Activated naive CD8-positive, alpha-beta T cell (primary cell): ENCODE data around the gene TMEM222.

Experiments
- H3K27ac Mint-ChIP-seq: one replicate; pipeline ENCODE4 v1.8.0; 2021; ENCODE audit warnings: mixed read lengths
- H3K27me3 Mint-ChIP-seq: one replicate; pipeline ENCODE4 v1.8.0; 2021; ENCODE audit warnings: mixed read lengths
- H3K36me3 Mint-ChIP-seq: one replicate; pipeline ENCODE4 v1.8.0; 2021; ENCODE audit warnings: mixed read lengths
- H3K4me1 Mint-ChIP-seq: one replicate; pipeline ENCODE4 v1.8.0; 2021; ENCODE audit warnings: low read depth, mixed read lengths
- H3K4me3 Mint-ChIP-seq: one replicate; pipeline ENCODE4 v1.8.0; 2021; ENCODE audit warnings: mild to moderate bottlenecking, mixed read lengths
- H3K9me3 Mint-ChIP-seq: one replicate; pipeline ENCODE4 v1.8.0; 2021; ENCODE audit warnings: low read depth, mixed read lengths

The TMEM222 gene

DNA sequence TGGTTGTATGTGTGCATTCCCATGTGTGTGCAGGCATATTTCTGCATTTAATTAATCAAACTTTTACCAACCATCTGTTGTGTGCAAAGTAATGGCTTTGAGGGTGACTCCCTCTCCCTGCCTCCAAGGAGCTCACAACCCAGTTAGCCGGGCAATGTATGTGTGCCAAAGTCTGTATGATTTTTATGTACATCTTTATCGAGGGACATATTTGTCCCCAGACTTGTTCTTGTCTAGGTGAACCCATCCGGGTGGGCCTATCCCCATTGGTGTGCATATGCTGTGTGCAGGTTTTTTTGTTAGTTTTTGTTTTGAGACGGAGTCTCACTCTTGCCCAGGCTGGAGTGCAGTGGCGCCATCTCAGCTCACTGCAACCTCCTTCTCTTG, 21.7 kb downstream of the TMEM222 start:
- Mint-ChIP-seq H3K27ac (peak overlapping the region; percentile 91), H3K9me3 (no peaks in the 10 kb centered on the region), H3K4me3 (peak overlapping the region; percentile 91), H3K27me3 (no peaks in the 10 kb centered on the region), H3K4me1 (peaks cover 66% of the 10 kb centered on the region), H3K36me3 (no peaks in the 10 kb centered on the region)

DNA sequence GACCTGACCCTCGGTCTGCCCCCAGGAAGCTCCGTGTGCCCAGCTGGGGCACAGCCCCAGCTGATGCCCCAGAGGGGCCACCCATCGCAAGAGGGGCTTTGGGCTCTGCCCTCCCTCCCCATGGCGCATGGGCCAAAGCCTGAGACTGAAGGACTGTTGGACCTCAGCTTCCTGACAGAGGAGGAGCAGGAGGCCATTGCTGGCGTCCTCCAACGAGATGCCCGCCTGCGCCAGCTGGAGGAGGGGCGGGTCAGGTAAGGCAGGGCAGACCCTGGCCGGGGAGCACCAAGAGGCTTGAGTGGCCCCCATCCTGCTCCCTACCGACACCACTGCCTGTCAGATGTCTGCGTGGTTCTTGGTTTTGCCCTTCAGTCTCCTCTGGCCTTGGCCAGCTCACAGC, 23.3 kb downstream of the TMEM222 start:
- Mint-ChIP-seq H3K36me3 (no peaks in the 10 kb centered on the region), H3K27me3 (no peaks in the 10 kb centered on the region), H3K4me3 (no peak overlapping the region), H3K27ac (no peak overlapping the region), H3K4me1 (peaks cover 51% of the 10 kb centered on the region), H3K9me3 (no peaks in the 10 kb centered on the region)

DNA sequence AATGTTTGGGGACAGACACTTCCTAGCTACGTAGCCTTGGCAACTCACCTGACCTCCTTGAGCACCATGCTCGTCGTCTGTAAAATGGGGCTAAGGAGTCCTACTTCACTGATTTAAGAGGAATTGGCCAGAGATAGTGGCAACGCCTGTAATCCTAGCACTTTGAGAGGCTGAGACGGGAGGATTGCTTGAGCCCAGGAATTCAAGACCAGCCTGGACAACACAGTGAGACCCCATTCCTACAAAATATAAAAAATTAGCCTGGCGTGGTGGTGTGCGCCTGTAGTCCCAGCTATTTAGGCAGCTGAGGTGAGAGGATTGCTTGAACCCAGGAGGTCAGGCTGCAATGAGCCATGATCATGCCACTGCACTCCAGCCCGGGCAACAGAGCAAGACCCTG, 24.4 kb downstream of the TMEM222 start:
- no peaks in the 10 kb centered on the region for H3K36me3 Mint-ChIP-seq
- H3K27ac Mint-ChIP-seq: peak overlapping the region; percentile 43
- no peak overlapping the region for H3K4me3 Mint-ChIP-seq
- H3K9me3 Mint-ChIP-seq: no peaks in the 10 kb centered on the region
- no peaks in the 10 kb centered on the region for H3K27me3 Mint-ChIP-seq
- peaks cover 43% of the 10 kb centered on the region for H3K4me1 Mint-ChIP-seq

DNA sequence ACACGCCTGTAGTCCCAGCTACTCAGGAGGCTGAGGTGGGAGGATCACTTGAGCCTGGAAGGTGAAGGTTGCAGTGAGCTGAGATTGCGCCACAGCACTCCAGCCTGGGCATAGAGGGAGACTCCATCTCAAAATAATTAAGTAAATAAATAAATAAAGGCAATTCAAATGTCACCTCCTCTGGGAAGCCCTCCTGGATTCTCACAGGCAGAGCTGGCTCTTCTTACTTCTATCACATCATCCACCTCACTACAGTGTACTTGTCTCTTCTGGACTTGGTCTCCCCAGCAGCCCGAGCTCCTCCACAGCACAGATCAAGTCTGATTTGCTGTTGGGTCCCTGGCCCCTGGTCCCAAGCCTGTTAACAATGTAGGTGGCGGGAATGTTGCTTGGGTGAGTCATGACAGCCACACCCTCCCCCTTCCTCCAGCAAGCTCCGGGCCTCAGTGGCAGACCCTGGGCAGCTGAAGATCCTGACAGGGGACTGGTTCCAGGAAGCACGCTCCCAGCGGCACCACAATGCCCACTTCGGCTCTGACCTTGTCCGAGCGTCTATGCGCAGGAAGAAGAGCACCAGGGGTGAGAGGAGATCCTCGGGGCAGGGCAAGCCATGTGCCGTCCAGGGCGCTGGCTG, 25.1 kb downstream of the TMEM222 start:
- H3K4me1 Mint-ChIP-seq: peaks cover 38% of the 10 kb centered on the region
- H3K9me3 Mint-ChIP-seq: no peaks in the 10 kb centered on the region
- H3K4me3 Mint-ChIP-seq: no peak overlapping the region
- H3K27me3 Mint-ChIP-seq: no peaks in the 10 kb centered on the region
- no peaks in the 10 kb centered on the region for H3K36me3 Mint-ChIP-seq
- H3K27ac Mint-ChIP-seq: peak overlapping the region; percentile 41

DNA sequence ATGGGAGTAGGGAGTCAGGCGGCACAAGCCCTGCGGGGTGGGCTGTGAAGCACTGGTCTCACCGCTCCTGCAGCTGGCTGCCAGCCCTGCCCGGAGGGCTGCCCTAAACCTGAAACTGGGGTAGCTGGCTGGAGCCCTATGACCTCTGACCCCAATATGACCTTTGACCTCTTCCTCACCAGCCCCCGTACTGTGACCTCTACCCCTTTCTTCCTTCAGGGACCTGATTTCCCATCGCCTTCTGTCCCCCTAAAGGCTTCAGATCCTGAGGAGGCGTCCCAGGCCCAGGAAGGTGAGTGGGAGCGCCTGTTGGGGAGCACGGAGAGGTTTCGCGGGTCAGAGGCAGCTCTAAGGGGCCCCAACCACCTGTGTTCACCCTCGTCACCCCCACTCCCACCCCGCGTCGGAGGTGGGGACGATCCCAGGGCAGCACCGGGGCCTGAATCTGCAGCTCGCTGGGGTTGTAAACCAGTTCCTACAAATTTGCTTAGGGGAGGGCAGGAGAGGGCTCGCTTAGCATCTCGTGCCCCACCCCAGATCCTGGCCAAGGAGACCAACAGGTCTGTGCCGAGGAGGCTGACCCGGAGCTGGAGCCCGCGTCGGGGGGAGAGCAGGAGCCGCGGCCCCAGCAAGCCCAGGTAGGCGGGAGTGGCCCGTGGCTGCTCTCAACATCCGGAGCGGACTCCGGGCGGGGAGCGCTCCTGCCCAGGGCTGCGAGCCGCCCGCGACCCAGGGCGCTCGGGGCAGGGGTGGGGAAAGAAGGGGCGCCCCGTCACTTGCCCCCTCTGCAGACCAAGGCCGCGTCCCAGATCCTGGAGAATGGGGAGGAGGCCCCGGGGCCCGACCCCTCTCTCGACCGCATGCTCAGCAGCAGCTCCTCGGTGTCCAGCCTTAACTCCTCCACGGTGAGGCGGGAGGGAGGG, 27.2 kb downstream of the TMEM222 start:
- Mint-ChIP-seq H3K9me3 (no peaks in the 10 kb centered on the region), H3K4me1 (peaks cover 20% of the 10 kb centered on the region), H3K27me3 (no peaks in the 10 kb centered on the region), H3K27ac (no peak overlapping the region), H3K4me3 (peak overlapping the region; percentile 35), H3K36me3 (no peaks in the 10 kb centered on the region)

DNA sequence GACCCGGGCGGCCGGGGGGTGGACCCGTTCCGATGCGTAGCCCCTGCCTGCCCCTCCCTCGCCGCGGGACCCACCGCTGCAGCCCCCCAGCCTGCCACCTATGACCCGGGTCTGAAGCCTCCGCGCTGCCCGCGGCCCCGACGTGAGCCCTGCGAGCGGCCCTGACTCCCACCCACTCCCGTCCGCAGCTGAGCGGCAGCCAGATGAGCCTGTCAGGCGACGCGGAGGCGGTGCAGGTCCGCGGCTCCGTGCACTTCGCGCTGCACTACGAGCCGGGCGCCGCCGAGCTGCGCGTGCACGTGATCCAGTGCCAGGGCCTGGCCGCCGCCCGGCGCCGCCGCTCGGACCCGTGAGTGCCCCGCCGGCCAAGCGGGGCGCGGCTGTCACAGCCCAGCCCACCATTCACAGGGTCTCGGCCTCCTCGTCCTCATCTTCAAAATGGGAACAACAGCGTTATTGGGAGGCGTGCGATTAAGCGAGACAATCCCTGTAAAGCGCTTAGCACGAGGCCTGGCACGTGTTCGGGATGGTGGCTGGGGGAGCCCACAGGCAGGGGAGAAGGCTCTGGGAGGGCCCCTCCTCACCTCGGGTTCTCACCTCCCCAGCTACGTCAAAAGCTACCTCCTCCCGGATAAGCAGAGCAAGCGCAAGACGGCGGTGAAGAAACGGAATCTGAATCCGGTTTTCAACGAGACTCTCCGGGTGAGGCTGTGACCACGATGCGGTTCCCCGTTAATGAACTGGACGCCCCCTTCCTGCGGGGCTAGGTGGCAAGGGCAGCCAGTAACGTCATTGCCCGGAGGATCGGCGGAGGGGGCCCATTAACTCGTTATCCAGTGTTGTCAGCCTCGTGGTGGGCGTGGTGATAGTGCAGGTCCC, 28.1 kb downstream of the TMEM222 start:
- Mint-ChIP-seq H3K4me3 (no peak overlapping the region), H3K27ac (no peak overlapping the region), H3K9me3 (no peaks in the 10 kb centered on the region), H3K4me1 (peaks cover 16% of the 10 kb centered on the region), H3K36me3 (no peaks in the 10 kb centered on the region), H3K27me3 (no peaks in the 10 kb centered on the region)

DNA sequence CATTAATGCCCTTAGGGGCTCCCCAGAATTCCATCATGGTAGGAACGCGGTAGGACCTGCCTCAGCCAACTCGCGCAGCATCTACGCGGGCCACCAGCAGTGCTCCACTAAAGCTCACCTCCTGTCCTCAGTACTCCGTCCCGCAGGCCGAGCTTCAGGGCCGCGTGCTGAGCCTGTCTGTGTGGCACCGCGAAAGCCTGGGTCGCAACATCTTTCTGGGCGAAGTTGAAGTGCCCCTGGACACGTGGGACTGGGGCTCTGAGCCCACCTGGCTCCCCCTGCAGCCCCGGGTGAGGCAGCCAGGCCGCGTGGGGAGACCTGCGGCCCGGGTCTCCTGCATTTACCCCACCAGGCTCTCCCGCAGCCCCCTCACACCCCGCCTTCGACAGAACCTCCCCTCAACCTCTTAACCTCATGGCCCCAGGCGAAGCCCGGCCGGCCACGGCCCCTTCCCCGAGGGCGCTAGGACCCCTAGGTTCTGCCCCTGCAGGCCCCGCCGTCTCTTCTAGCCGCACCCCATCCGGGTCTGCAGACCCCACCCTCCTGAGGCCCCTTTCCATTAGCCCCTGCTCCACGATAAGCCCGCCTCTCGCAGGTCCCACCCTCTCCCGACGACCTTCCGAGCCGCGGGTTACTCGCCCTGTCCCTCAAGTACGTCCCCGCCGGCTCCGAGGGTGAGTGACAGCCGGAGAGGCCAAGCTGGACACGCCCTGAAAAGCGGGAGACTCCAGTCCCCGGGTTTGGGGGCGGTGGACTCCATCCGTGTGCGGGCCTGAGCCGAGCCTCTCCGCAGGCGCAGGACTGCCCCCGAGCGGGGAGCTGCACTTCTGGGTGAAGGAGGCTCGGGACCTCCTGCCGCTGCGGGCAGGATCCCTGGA, 28.9 kb downstream of the TMEM222 start:
- H3K36me3 Mint-ChIP-seq: no peaks in the 10 kb centered on the region

DNA sequence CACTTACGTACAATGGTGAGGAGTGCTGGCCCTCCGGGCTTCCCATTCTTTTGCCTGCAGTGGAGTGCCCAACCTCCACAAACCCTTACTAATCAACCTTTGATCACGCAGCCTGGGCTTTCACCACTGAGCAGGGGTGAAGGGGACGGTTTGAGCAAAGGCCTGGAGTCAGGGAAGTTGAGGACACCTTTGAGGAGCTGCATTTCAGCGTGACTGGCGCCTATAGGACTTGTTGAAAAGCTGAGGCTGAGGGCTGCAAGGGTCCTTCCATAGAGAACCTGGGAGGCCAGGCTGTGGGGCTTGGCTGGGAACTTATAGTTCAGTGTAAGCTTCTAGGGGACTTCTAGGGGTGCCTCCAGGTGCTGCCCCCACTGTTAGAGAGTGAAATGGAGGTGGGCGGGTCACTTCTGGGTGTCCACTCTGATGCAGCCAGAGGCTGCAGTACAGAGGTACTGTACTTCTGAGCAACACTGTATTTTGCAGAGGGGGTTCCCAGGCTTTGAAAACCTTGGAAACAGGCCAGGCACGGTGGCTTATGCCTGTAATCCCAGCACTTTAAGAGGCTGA, 29.7 kb downstream of the TMEM222 start:
- H3K4me1 Mint-ChIP-seq: peaks cover 22% of the 10 kb centered on the region
- H3K36me3 Mint-ChIP-seq: no peaks in the 10 kb centered on the region
- H3K27me3 Mint-ChIP-seq: no peaks in the 10 kb centered on the region
- no peak overlapping the region for H3K4me3 Mint-ChIP-seq
- no peaks in the 10 kb centered on the region for H3K9me3 Mint-ChIP-seq
- no peak overlapping the region for H3K27ac Mint-ChIP-seq

More for the DNA sequence above, 28.9 kb downstream of the TMEM222 start:
- Mint-ChIP-seq H3K27me3 (no peaks in the 10 kb centered on the region), H3K4me1 (peaks cover 21% of the 10 kb centered on the region), H3K9me3 (no peaks in the 10 kb centered on the region), H3K27ac (no peak overlapping the region), H3K4me3 (no peak overlapping the region)

DNA sequence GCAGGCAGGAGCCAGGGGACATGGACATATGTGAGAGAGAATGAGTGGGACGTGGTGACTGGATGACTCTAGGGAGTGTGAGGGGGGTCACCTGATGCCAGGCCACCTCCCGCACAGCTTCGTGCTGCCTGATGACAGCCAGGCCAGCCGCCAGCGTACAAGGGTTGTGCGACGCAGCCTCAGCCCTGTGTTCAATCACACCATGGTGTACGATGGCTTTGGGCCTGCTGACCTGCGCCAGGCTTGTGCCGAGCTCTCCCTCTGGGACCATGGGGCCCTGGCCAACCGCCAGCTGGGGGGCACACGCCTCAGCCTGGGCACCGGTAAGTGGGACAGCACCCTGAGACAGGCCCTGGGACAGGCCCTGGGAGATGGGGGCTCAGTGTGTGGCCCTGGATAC, 31.2 kb downstream of the TMEM222 start:
- Mint-ChIP-seq H3K4me3 (no peak overlapping the region), H3K27me3 (no peaks in the 10 kb centered on the region), H3K4me1 (peaks cover 27% of the 10 kb centered on the region), H3K27ac (no peak overlapping the region), H3K9me3 (no peaks in the 10 kb centered on the region), H3K36me3 (no peaks in the 10 kb centered on the region)

DNA sequence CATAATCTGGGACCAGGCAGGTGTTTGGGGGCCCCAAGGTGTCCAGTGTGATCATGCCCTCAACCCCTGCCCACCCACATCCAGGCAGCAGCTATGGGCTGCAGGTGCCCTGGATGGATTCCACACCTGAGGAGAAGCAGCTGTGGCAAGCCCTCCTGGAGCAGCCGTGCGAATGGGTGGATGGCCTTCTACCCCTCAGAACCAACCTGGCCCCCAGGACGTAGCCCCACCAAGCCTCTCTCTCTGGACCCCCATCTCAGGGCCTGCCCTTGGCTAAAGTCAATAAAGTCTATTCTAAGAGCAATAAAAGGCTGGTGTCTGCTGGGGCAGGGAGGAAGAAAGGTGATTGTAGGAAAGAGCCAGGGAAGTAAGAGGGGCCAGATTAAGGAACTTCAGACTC, 31.7 kb downstream of the TMEM222 start:
- H3K27ac Mint-ChIP-seq: no peak overlapping the region

DNA sequence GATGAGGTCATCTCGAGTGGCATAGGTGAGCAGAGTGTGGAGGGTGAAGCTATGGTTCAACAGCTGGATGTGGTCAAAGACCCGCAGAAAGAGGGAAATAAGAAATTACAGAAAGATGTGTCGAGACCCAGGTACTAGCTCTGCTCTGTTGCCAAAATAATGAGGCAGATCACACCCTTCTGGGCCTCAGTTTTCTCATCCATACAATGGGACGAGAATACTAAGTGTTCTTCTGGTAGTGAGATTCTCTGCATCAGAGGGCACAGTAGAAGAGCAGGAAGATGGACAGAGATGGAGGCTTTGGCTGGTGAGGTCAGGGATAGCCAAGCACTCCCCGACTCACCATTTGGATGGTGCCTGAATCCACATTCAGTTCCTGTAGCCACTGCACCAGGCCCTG, 33.7 kb downstream of the TMEM222 start:
- Mint-ChIP-seq H3K27me3 (no peaks in the 10 kb centered on the region), H3K9me3 (no peaks in the 10 kb centered on the region), H3K4me3 (peak overlapping the region; percentile 28), H3K36me3 (no peaks in the 10 kb centered on the region), H3K4me1 (peaks cover 42% of the 10 kb centered on the region), H3K27ac (peak overlapping the region; percentile 50)

More for the DNA sequence above, 31.7 kb downstream of the TMEM222 start:
- H3K36me3 Mint-ChIP-seq: no peaks in the 10 kb centered on the region
- H3K4me1 Mint-ChIP-seq: peaks cover 27% of the 10 kb centered on the region
- H3K4me3 Mint-ChIP-seq: no peak overlapping the region
- no peaks in the 10 kb centered on the region for H3K27me3 Mint-ChIP-seq
- no peaks in the 10 kb centered on the region for H3K9me3 Mint-ChIP-seq

DNA sequence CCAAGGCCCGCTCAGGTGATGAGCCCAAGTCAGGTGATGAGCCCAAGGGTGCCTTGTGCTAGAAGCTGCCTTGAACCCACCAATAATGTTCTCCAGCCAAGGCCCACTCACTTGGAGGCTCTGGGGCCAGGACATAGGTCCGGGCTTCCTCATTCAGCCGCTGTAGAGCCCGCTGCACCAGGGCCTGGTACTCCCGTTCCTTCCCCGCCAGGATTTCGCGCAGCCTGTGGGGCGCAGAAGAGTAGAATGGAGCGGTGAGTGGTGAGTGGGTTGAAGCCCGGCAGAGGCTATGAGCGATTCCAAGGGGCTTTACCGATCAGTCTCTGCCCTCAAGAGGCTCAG, 34.3 kb downstream of the TMEM222 start:
- Mint-ChIP-seq H3K27me3 (no peaks in the 10 kb centered on the region), H3K9me3 (no peaks in the 10 kb centered on the region), H3K27ac (peak overlapping the region; percentile 28), H3K4me3 (peak overlapping the region; percentile 57), H3K4me1 (peaks cover 42% of the 10 kb centered on the region), H3K36me3 (no peaks in the 10 kb centered on the region)

DNA sequence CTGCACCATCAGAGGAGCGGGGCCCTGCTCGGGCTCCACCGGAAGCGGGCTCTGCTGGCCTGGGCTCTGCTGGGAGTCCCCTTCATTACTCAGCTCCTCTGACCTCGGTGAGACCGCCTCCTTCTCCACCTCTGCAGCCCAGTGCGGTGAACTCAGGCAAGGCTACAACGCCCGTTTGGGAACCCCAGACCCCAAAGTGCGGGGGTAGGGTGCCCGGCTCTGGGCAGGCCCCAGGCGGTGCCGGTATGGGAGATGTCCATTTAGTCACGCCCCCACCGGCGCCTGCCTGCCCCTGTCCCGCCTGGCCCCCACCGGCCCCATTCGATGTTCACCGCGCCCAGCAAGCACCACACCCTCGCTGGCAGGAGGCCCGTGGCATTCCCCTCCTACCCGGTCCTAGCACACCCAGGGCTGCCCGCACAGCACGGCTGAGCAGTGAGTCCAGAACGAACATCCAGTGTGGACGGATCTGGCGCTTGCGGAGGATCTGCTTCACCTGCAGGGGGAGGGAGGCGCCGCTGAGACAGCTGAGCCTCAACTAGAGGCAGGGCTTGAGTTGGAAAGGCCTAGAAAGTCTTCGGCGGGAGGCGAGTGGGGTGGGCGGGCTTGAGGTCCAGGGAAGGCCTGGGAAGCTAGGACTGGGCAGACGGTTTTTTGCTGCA, 34.8 kb downstream of the TMEM222 start:
- Mint-ChIP-seq H3K9me3 (no peaks in the 10 kb centered on the region), H3K27ac (peak overlapping the region; percentile 81), H3K4me1 (peaks cover 42% of the 10 kb centered on the region), H3K27me3 (no peaks in the 10 kb centered on the region), H3K4me3 (peak overlapping the region; percentile 77), H3K36me3 (no peaks in the 10 kb centered on the region)
